ENCODE data around the gene CWC27.

CWC27 gene

DNA sequence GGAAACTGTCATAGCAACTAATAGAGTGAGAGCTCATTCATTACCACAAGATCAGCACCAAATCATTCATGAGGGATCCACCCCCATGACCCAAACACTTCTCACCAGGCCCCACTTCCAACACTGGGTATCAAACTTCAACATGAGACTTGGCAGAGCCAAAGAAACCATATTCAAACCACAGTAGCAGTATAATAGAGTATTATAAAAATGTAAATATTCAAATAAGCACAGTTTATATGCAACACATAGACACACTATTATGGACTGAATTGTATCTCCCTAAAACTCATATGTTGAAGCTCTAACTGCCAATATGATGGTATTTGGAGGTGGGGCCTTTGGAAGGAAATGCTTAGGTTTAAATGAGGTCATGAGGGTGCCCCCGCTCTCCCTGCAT is 240.5 kb downstream of the CWC27 start:
- TF ChIP-seq, protein P1, sequence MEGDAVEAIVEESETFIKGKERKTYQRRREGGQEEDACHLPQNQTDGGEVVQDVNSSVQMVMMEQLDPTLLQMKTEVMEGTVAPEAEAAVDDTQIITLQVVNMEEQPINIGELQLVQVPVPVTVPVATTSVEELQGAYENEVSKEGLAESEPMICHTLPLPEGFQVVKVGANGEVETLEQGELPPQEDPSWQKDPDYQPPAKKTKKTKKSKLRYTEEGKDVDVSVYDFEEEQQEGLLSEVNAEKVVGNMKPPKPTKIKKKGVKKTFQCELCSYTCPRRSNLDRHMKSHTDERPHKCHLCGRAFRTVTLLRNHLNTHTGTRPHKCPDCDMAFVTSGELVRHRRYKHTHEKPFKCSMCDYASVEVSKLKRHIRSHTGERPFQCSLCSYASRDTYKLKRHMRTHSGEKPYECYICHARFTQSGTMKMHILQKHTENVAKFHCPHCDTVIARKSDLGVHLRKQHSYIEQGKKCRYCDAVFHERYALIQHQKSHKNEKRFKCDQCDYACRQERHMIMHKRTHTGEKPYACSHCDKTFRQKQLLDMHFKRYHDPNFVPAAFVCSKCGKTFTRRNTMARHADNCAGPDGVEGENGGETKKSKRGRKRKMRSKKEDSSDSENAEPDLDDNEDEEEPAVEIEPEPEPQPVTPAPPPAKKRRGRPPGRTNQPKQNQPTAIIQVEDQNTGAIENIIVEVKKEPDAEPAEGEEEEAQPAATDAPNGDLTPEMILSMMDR (IDR thresholded peaks at IDR 0.05), result no peak

DNA sequence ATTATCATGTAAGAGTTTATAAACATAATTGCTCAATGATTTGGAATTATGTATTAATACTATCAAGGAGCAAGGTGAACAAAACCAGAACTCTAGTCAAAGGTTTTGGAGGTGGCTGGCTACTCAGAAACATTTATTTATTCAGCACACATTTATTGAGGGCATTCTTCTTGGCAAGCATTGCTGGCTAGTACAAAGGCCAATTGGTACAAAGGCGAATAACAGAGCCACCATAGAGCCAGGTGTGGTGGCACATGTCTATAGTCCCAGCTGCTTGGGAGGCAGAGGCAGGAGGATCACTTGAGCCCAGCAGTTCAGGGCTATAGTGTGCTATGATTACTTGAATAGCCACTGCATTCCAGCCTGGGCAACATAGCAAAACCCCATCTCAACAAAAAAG is 242.1 kb downstream of the CWC27 start:
- TF ChIP-seq, protein P1 (IDR thresholded peaks at IDR 0.05), result no peak

DNA sequence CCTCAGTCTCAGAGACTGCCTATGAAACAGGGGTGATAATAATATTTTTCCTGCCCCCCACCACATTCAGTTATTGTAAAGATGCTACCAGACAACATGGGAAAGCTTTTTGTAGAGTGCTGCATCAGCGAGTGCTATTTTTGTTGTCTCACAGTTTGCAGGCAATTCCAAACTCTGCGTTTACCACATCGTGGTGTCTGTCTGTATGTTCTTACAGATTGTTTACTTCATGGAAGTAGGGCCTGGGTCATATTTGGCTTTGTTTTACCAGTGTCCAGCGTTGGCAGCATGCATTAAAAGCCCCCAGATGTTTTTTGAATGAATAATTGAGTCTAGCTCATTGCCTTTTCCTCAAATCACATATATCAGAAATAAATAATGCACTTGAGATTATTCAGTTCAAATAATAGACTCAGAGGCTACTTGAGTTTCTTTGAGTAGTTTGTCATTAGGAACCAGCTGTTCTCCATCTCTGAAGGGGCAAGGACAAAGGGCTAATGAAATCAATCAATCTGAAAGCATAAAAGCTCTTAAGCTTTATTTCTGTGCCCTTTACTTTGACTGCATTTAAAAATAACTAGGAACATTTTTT is 243.7 kb downstream of the CWC27 start:
- TF ChIP-seq, protein P1 (IDR thresholded peaks at IDR 0.05), result no peak

- TF ChIP-seq, protein P1 (IDR thresholded peaks at IDR 0.05), result no peak
Measured at GRCh38 chr5:65013166-65013565, 244.4 kb downstream of the CWC27 start.

- TF ChIP-seq, protein P1 (IDR thresholded peaks at IDR 0.05), result no peak
Measured at GRCh38 chr5:65014769-65015168, 246.0 kb downstream of the CWC27 start.

DNA sequence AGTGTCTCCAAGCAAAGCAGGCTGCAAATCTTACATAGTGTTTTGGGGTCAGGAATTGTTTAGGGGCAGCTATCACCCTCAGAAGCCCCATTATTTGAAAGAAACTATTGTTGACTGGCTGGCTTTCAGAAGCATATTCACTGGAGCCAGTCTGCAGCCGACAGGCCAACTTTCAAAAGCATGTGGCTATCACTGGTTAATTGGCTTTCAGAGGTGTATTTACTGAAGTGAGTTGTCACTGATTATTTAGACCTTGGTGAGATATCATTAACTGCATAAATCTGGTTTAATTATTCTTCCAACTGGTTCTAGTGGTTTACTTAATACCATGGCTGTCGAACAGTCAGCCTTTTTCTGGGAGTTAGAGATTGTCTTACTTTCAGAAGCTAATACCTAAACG is 247.0 kb downstream of the CWC27 start:
- TF ChIP-seq, protein P1 (IDR thresholded peaks at IDR 0.05), result no peak

GRCh38 chr5:65017636-65018035 is 248.9 kb downstream of the CWC27 start:
- TF ChIP-seq, protein P1 (IDR thresholded peaks at IDR 0.05), result no peak

GRCh38 chr5:65018763-65019162 is 250.0 kb downstream of the CWC27 start:
- TF ChIP-seq, protein P1 (IDR thresholded peaks at IDR 0.05), result no peak
